ENCODE measurements around the gene NUTM2D. TPM values are rescaled to one million over a fixed set of nuclear protein-coding genes. Genes with fewer than 3 reads are reported as not detected.
"Not testable (repeated sequence)": the region's sequence is repeated elsewhere in the genome, so short reads cannot be mapped to it uniquely, and the experiment has no call there.

The NUTM2D gene
- total RNA-seq, 1 donor from 2014 or later, result 13.5 TPM

GRCh38 chr10:87384283-87384682 is 26.7 kb downstream of the NUTM2D start:
- not testable (repeated sequence) for H3K9me3 Mint-ChIP-seq; DNase-seq (ENCODE audit: low read depth, low spot score); H3K4me3 Mint-ChIP-seq; H3K36me3 Mint-ChIP-seq (ENCODE audit: low read depth); H3K27me3 Mint-ChIP-seq (ENCODE audit: low read depth); H3K4me1 Mint-ChIP-seq; H3K27ac Mint-ChIP-seq (ENCODE audit: unreplicated experiment)

GRCh38 chr10:87385762-87386360 is 28.3 kb downstream of the NUTM2D start:
- not testable (repeated sequence) for H3K27ac Mint-ChIP-seq (ENCODE audit: unreplicated experiment); H3K4me3 Mint-ChIP-seq; H3K36me3 Mint-ChIP-seq (ENCODE audit: low read depth); H3K27me3 Mint-ChIP-seq (ENCODE audit: low read depth); H3K4me1 Mint-ChIP-seq; H3K9me3 Mint-ChIP-seq; DNase-seq (ENCODE audit: low read depth, low spot score)

- H3K27me3 Mint-ChIP-seq (ENCODE audit: low read depth); H3K27ac Mint-ChIP-seq (ENCODE audit: unreplicated experiment); H3K4me1 Mint-ChIP-seq; H3K36me3 Mint-ChIP-seq (ENCODE audit: low read depth); DNase-seq (ENCODE audit: low read depth, low spot score); H3K4me3 Mint-ChIP-seq; H3K9me3 Mint-ChIP-seq: not testable (repeated sequence)
These were observed 33.8 kb downstream of the NUTM2D start for GRCh38 chr10:87391360-87391759.

GRCh38 chr10:87396206-87396605 is 38.7 kb downstream of the NUTM2D start:
- not testable (repeated sequence) for H3K27me3 Mint-ChIP-seq (ENCODE audit: low read depth); H3K4me3 Mint-ChIP-seq; H3K36me3 Mint-ChIP-seq (ENCODE audit: low read depth); H3K9me3 Mint-ChIP-seq; H3K27ac Mint-ChIP-seq (ENCODE audit: unreplicated experiment); H3K4me1 Mint-ChIP-seq; DNase-seq (ENCODE audit: low read depth, low spot score)

- DNase-seq (ENCODE audit: low read depth, low spot score); H3K27me3 Mint-ChIP-seq (ENCODE audit: low read depth); H3K4me1 Mint-ChIP-seq; H3K27ac Mint-ChIP-seq (ENCODE audit: unreplicated experiment); H3K9me3 Mint-ChIP-seq; H3K36me3 Mint-ChIP-seq (ENCODE audit: low read depth); H3K4me3 Mint-ChIP-seq: not testable (repeated sequence)
These were observed 40.9 kb downstream of the NUTM2D start for GRCh38 chr10:87398436-87398835.

- H3K27me3 Mint-ChIP-seq (ENCODE audit: low read depth), result peaks cover 21% of the 10 kb centered on the region
- H3K36me3 Mint-ChIP-seq (ENCODE audit: low read depth); H3K4me3 Mint-ChIP-seq; H3K9me3 Mint-ChIP-seq; H3K4me1 Mint-ChIP-seq; H3K27ac Mint-ChIP-seq (ENCODE audit: unreplicated experiment); DNase-seq (ENCODE audit: low read depth, low spot score): not testable (repeated sequence)
These were observed 50.2 kb downstream of the NUTM2D start for GRCh38 chr10:87407516-87408467.

- H3K36me3 Mint-ChIP-seq (ENCODE audit: low read depth); H3K9me3 Mint-ChIP-seq; H3K4me1 Mint-ChIP-seq; DNase-seq (ENCODE audit: low read depth, low spot score); H3K27ac Mint-ChIP-seq (ENCODE audit: unreplicated experiment); H3K4me3 Mint-ChIP-seq: not testable (repeated sequence)
- H3K27me3 Mint-ChIP-seq (ENCODE audit: low read depth), result peaks cover 42% of the 10 kb centered on the region
These were observed 56.4 kb downstream of the NUTM2D start for GRCh38 chr10:87413921-87414320.

Other genes starting within 250 kb of the NUTM2D start
- gene NUTM2A, start 132.3 kb upstream of the NUTM2D start, total RNA-seq, result 3.0 and 3.7 TPM in 2 replicates
- gene MINPP1, start 147.1 kb downstream of the NUTM2D start, total RNA-seq, result 23.9 TPM in 2 replicates

Measured in neural crest cell (in vitro differentiated cells).